ENCODE results near the gene POLR3F.
"Not testable (repeated sequence)": the region's sequence is repeated elsewhere in the genome, so short reads cannot be mapped to it uniquely, and the experiment has no call there.

POLR3F gene

GRCh38 chr20:18515973-18516372, 48.8 kb downstream of the POLR3F start:
- DNase-seq (ENCODE audit: low read depth): no peak
- H3K4me3 ChIP-seq (ENCODE audit: control insufficient read depth, low read depth, low read length): no peak overlapping the region
- no peak for TF ChIP-seq CTCF (conservative IDR thresholded peaks at IDR 0.05; ENCODE audit: control insufficient read depth, insufficient read depth, low read depth, low read length)

DNA sequence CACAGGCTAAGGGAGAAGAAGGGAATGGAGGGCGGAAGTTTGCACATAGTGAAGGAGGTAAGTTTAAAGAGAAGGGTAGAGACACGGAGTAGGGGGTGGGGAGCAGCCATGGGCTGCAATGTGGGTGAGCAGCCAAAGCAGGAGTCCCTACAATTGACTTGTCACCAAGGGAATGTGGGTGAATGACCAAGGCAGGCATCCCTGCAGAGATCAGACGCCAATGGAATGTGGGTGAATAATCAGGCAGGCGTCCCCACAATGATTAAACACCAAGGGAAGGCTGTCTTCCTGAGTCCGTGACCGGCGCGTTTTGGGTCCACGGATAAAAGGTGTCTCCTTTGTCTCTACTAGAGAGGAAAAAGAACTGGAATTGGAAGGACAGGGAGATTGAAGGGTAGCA, 54.9 kb downstream of the POLR3F start:
- DNase-seq (ENCODE audit: low read depth); H3K4me3 ChIP-seq (ENCODE audit: control insufficient read depth, low read depth, low read length): not testable (repeated sequence)

DNA sequence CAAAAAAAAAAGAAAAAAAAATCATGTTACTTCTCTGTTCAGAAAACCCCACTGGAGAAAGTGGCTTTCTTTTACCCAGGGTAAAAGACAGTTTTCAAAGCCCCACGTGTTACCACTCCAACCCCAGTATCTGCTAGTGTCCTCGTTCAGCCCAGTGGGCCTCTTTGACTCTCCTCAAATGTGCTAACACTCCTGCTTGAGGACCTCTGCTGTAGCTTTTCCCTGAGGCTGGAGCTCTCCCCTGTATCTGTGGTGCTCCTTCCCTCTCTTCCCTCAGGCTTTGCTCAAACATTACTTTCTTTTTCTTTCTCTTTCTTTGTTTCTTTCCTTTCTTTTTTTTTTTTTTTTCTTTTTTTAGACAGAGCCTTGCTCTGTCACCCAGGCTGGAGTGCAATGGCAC, 55.9 kb downstream of the POLR3F start:
- no peak overlapping the region for H3K4me3 ChIP-seq (ENCODE audit: control insufficient read depth, low read depth, low read length)
- DNase-seq (ENCODE audit: low read depth): no peak
- no peak for TF ChIP-seq CTCF (conservative IDR thresholded peaks at IDR 0.05; ENCODE audit: control insufficient read depth, insufficient read depth, low read depth, low read length)

DNA sequence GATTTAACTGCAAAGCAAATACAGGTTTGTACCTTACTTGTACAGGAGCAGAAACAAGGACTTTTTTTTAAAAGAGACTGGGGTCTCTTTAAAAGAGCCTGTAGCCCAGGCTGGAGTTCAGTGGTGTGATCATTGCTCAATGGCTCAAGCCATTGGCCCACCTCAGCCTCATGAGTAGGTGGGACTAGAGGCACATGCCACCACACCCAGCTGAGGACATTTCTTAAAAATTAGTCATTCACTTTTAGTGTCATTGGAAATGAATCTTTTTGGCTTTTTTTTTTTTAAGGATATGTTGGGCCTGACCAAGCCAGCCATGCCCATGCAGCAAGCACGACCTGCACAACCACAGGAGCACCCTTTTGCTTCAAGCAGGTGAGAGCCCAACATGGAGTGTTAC, 57.5 kb downstream of the POLR3F start:
- no peak overlapping the region for H3K4me3 ChIP-seq (ENCODE audit: control insufficient read depth, low read depth, low read length)
- no peak for TF ChIP-seq CTCF (conservative IDR thresholded peaks at IDR 0.05; ENCODE audit: control insufficient read depth, insufficient read depth, low read depth, low read length)
- DNase-seq (ENCODE audit: low read depth): peak; percentile 92

- not testable (repeated sequence) for H3K4me3 ChIP-seq (ENCODE audit: control insufficient read depth, low read depth, low read length)
- peak; percentile 62 for DNase-seq (ENCODE audit: low read depth)
Observed at GRCh38 chr20:18526761-18527160, 59.6 kb downstream of the POLR3F start.

DNA sequence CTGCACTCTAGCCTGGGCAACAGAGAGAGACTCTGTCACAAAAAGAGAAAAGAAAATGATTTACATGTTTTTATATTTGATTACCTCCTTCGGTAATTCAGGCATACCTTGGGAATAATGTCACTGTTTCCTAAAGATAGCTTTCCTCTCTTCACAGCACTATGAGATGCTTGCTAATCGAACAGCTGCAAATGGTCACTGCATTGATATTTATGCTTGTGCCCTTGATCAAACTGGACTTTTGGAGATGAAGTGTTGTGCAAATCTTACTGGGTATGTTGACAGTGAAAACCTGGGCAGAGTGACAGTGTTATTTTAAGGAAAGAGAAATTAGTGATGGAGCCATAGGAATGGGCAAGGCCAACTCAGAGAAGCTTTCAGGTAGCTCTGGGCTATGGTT, 60.1 kb downstream of the POLR3F start:
- DNase-seq (ENCODE audit: low read depth): no peak
- TF ChIP-seq CTCF (conservative IDR thresholded peaks at IDR 0.05; ENCODE audit: control insufficient read depth, insufficient read depth, low read depth, low read length): no peak
- H3K4me3 ChIP-seq (ENCODE audit: control insufficient read depth, low read depth, low read length): no peak overlapping the region

DNA sequence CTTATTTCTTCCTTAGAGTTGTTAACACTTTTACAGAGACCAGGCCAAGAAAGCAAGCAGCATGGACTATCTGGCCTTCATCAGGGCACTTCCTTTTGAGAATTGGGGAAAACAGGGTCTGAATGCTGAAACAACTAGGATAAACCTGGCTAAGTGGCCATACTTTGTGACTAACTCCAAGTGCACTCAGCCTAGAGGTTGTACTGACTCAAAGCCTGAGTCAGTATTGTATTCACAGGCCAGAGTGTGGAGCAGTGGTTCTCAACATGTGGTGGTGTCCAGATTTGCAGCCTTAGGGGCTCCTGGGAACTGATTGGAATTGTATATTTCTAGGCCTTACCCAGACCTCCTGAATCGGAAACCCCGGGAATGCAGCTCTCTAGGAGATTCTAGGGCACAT, 60.6 kb downstream of the POLR3F start:
- no peak overlapping the region for H3K4me3 ChIP-seq (ENCODE audit: control insufficient read depth, low read depth, low read length)
- DNase-seq (ENCODE audit: low read depth): peak; percentile 94

More for the DNA sequence above, 60.6 kb downstream of the POLR3F start:
- TF ChIP-seq CTCF (conservative IDR thresholded peaks at IDR 0.05; ENCODE audit: control insufficient read depth, insufficient read depth, low read depth, low read length): no peak
